C4-2B (cell line): ENCODE data around the gene SLC39A1.

Source experiments
- CTCF ChIP-seq: fragments of 450-650 bp; conservative IDR thresholded peaks from 2 replicates; pipeline ENCODE4 v1.5.1; 2017; ENCODE audit warnings: mild to moderate bottlenecking
- ZFX ChIP-seq: fragments of 450-650 bp; IDR thresholded peaks from 2 replicates; pipeline ENCODE4 v1.6.1; 2017

- TF ChIP-seq CTCF, result no peak
- TF ChIP-seq ZFX, result no peak
Observed at GRCh38 chr1:153929426-153929825, 33.9 kb downstream of the SLC39A1 start.
